Prostate gland (tissue), 2 donors: ENCODE measurements around the gene KPTN. TPM values are rescaled to one million over a fixed set of nuclear protein-coding genes. Genes with fewer than 3 reads are reported as not detected.

Experiments
- DNase-seq: peaks from one replicate; pipeline ENCODE4 v3.0.0-alpha.2; 2019; ENCODE audit warnings: low spot score
- H3K27ac ChIP-seq, 2 donors: fragments of 200-600 bp; sonication (generic); 2 replicates each; pipeline ENCODE4 v1.5.1; 2017 to 2019
- H3K27me3 ChIP-seq: fragments of 200-600 bp; sonication (generic); replicated peaks from 2 replicates; pipeline ENCODE4 v1.5.1; 2019; ENCODE audit not compliant: insufficient read depth
- H3K36me3 ChIP-seq, 2 donors: fragments of 200-600 bp; sonication (generic); 1 replicate in 1 of 2; 2 replicates in 1 of 2; pipeline versions ENCODE4 v1.5.1 to v1.8.1; 2017 to 2019
- H3K4me1 ChIP-seq: fragments of 200-600 bp; sonication (generic); replicated peaks from 2 replicates; pipeline ENCODE4 v1.5.1; 2019
- H3K4me3 ChIP-seq, 2 donors: fragments of 200-600 bp; sonication (generic); 2 replicates each; pipeline ENCODE4 v1.5.1; 2017 to 2019
- H3K9me3 ChIP-seq: fragments of 200-600 bp; sonication (generic); 2 replicates; pipeline ENCODE4 v1.5.1; 2017
- POLR2A ChIP-seq: fragments of 450-650 bp; IDR thresholded peaks from one replicate; pipeline ENCODE4 v1.6.1; 2016; ENCODE audit warnings: antibody characterized with exemption, mild to moderate bottlenecking
- POLR2AphosphoS5 ChIP-seq: sonication (generic); formaldehyde crosslinking; IDR thresholded peaks from one replicate; pipeline ENCODE4 v1.6.1; 2017; ENCODE audit warnings: antibody characterized with exemption
- WGBS: methylation state at CpG from one replicate; pipeline ENCODE4 v1.1.5; 2018; 5-methylcytosine and 5-hydroxymethylcytosine counted together
- intact Hi-C: fragments of 100-400 bp; cut with DNase I; formaldehyde crosslinking; loops from one replicate; pipeline ENCODE4 v1.14.2; 2022
- total RNA-seq, 2 donors: library from RNA; depleted of rRNA; stranded (reverse); fragments of >200 nt; gene quantifications; one replicate each; pipeline ENCODE4 v1.1.0, GENCODE V29; 2016
- TF ChIP-seq, protein P1 (sequence below), 4 experiments: fragments of 200-600 bp in 2 of 4; fragments of 450-650 bp in 2 of 4; sonication (generic) in 2 of 4; IDR thresholded peaks; 1 replicate in 3 of 4; 2 replicates in 1 of 4; pipeline ENCODE4 v1.5.1; 2016 to 2019; ENCODE audit warnings: antibody characterized with exemption in 4 of 4, mild to moderate bottlenecking in 2 of 4, moderate library complexity in 2 of 4

The KPTN gene
- total RNA-seq, 2 donors from 2014 or later: 8.8 to 9.0 TPM

DNA sequence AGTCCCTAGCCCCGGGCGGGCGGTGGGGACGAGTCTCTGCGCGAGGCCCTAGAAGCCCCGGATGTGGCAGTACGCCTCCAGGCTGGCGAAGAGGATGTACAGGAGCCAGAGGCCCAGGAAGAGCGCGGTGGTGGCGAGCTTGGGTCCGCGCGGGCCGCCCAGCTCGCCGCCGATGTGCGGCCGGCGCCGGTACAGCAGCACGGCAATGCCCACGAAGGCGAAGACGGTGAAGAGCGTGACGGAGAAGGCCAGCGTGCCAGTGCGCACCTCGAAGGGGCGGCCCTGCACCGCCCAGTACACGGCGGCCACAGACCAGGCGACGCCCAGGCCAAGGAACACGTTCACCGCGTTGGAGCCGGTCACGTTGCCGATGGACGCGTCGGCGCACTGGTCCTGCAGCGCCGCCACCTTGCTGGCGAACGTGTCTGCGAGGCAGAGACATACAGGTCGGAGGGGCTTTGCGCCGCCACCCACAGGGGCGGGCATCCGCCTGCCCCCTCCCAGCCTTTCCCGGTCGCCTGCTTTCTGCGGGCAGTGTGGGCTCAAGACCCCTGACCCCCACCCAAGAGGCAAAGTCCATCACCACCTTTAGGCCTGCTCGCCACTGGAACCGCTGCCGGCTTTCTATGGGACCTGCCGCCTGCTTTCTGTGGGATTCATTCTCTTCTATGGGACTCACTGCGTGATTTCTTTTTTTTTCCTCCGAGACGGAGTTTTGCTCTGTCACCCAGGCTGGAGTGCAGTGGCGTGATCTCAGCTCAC lies 53.8 kb downstream of the KPTN start:
- no peak overlapping the region for H3K27ac ChIP-seq
- intact Hi-C loops: loop anchor here (10.0 kb wide), 1 partner anchor 165 kb away; no protein-coding TSS in a partner anchor
- no peaks in the 10 kb centered on the region for H3K4me1 ChIP-seq
- no peaks in the 10 kb centered on the region for H3K27me3 ChIP-seq
- no peaks in the 10 kb centered on the region for H3K9me3 ChIP-seq
- DNase-seq: peak; percentile 32
- WGBS: 8% methylated on average over 68 of the region's 69 CpGs
- TF ChIP-seq, protein P1, sequence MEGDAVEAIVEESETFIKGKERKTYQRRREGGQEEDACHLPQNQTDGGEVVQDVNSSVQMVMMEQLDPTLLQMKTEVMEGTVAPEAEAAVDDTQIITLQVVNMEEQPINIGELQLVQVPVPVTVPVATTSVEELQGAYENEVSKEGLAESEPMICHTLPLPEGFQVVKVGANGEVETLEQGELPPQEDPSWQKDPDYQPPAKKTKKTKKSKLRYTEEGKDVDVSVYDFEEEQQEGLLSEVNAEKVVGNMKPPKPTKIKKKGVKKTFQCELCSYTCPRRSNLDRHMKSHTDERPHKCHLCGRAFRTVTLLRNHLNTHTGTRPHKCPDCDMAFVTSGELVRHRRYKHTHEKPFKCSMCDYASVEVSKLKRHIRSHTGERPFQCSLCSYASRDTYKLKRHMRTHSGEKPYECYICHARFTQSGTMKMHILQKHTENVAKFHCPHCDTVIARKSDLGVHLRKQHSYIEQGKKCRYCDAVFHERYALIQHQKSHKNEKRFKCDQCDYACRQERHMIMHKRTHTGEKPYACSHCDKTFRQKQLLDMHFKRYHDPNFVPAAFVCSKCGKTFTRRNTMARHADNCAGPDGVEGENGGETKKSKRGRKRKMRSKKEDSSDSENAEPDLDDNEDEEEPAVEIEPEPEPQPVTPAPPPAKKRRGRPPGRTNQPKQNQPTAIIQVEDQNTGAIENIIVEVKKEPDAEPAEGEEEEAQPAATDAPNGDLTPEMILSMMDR (IDR thresholded peaks at IDR 0.05): peak in 2 of 4 experiments; percentile 34 to 60
- no peak for TF ChIP-seq POLR2AphosphoS5
- peak; percentile 22 for TF ChIP-seq POLR2A
- H3K36me3 ChIP-seq: no peaks in the 10 kb centered on the region
- H3K4me3 ChIP-seq: peak overlapping the region in 1 of 2 donors; percentile 2

DNA sequence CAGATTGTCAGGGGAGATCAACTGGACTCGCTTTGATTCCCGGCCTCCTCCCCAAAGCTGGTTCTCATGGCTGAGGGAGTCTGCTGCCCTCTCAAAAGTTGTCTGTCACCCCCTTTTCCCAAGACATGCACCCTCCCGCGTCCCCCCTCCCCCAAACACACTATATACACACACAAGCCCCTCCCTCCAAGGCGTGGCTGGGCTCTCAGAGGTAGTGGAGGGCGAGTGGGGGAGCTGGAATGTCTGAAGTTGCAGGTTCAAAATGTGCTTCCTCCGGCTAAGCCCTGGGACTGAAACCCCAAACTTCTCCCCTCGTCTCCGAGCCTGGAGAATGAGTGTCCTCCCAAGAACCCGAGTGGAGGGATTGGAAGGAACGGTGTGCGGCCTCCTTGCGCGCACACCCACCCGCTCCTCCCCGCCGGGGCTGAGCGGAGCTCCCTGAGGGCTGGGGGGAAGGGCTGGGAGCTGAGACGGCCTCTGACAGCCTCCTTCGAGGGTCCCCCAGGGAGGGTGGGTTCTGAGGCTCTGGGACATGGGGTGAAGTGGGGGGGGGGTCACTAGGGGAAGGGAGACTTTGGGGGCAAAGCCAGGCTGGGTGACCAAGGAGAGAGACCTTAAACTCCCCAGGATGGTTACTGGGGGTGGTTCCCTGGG lies 54.8 kb downstream of the KPTN start:
- Histone ChIP-seq H3K27ac (no peak overlapping the region), H3K4me1 (no peaks in the 10 kb centered on the region), H3K4me3 (no peak overlapping the region), H3K36me3 (no peaks in the 10 kb centered on the region), H3K9me3 (no peaks in the 10 kb centered on the region), H3K27me3 (no peaks in the 10 kb centered on the region)
- no peak for DNase-seq
- TF ChIP-seq, protein P1 (IDR thresholded peaks at IDR 0.05): no peak
- TF ChIP-seq POLR2AphosphoS5 (no peak), POLR2A (no peak)
- WGBS: 30% methylated on average over 20 of the region's 20 CpGs
- intact Hi-C loops: loop anchor here (10.0 kb wide), 1 partner anchor 134 kb away; no protein-coding TSS in a partner anchor

DNA sequence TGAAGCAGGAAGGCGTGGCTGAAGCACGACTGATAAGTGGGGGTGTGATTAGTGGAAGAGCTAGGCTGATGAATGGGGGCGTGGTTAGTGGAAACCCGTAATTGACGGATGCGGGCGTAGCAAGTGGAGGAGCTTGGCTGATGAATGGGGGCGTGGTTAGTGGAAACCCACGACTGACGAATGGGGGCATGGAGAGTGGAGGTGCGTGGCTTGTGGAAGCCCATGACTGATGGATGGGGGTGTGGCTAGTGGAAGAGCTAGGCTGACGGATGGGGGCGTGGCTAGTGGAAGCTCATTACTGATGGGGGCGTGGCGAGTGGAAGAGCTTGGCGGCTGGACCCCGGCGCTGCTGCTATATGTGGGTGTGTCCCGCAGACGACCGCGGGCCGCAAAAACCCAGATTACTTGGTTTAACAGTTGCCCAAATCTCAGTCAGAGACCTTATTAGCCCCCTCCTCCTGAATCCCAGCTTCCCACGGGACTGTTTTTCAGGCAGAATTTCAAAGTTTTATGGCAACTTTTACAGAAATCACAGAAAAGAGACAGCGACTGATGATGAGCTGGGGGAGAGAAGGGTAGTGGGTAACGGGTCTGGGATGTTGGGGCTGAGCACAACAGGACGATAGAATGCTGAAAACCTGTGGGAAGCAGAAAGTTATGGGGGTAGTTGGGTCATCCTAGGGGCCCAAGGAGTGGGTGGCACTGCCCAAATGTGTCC lies 55.7 kb downstream of the KPTN start:
- Histone ChIP-seq H3K27ac (peak overlapping the region; percentile 3 to 45), H3K27me3 (peaks cover under 1% of the 10 kb centered on the region), H3K9me3 (no peaks in the 10 kb centered on the region), H3K4me3 (no peak overlapping the region), H3K4me1 (no peaks in the 10 kb centered on the region), H3K36me3 (no peaks in the 10 kb centered on the region)
- intact Hi-C loops: loop anchor here (10.0 kb wide), 1 partner anchor 134 kb away; no protein-coding TSS in a partner anchor
- no peak for TF ChIP-seq POLR2AphosphoS5
- TF ChIP-seq, protein P1 (IDR thresholded peaks at IDR 0.05): no peak
- TF ChIP-seq POLR2A: no peak
- DNase-seq: peak; percentile 73
- 2% methylated on average over 27 of the region's 27 CpGs for WGBS

DNA sequence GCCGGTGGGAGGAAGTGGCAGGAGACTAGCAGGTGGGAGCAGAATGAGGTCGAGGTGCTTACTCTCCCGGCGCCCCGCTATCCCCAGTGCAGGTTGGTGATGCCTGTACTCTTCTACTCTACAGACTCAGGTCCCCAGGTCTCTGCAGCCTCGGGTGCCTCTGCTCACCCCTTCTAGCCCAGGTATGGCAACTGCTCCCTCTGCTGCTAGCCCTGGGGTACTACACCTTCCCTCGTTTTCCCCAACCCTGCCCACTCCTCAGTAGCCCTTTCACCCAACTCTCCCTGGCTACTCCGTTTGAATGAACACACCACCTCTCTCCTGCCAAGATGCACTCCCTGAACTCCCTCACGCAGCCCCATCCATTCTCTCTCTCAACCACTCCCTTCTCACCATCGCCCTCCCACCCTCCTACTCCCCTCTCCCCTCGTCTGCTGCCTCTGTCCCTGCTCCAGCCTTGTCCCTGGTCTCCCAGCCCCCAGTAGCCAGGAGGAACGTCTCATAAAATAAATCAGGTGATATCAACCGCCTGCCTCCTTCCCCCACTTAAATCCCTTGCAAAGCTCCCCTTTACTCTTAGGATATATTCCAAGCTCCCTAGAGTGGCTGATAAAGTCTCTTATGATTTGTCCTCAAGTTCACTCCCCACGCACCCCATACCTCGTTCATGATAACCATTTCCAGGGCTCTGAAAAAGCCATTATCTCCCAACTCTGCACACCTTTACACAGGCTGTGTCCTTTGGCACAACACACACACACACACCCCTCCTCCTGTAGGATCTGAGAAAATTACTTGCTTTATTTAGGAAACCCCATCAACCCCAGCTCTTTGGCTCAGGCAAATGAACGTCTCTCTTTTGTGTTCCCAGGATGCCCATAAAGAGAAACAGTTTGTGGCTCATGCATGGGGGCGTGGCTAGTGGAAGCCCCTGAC lies 56.5 kb downstream of the KPTN start:
- peak; percentile 31 for DNase-seq

More for the DNA sequence above, 56.5 kb downstream of the KPTN start:
- no peak for TF ChIP-seq POLR2A
- peak; percentile 22 for TF ChIP-seq POLR2AphosphoS5
- TF ChIP-seq, protein P1 (IDR thresholded peaks at IDR 0.05): peak; percentile 57 to 82 (median 73)
- Histone ChIP-seq H3K27ac (peak overlapping the region; percentile 3 to 45), H3K9me3 (no peaks in the 10 kb centered on the region), H3K27me3 (peaks cover 9% of the 10 kb centered on the region), H3K36me3 (no peaks in the 10 kb centered on the region), H3K4me1 (no peaks in the 10 kb centered on the region), H3K4me3 (no peak overlapping the region)
- intact Hi-C loops: loop anchor here (10.0 kb wide), 1 partner anchor 133 kb away; no protein-coding TSS in a partner anchor
- 7% methylated on average over 17 of the region's 17 CpGs for WGBS
